Measurements from ENCODE around the gene STXBP1. TPM values are rescaled to one million over a fixed set of nuclear protein-coding genes. Genes with fewer than 3 reads are reported as not detected.
A peak's percentile ranks its signal among the peaks of the same experiment; 100 is the strongest.

Gene STXBP1
- total and polyA plus RNA-seq, 2 experiments from 2014 or later, result 48.6 to 50.4 TPM

DNA sequence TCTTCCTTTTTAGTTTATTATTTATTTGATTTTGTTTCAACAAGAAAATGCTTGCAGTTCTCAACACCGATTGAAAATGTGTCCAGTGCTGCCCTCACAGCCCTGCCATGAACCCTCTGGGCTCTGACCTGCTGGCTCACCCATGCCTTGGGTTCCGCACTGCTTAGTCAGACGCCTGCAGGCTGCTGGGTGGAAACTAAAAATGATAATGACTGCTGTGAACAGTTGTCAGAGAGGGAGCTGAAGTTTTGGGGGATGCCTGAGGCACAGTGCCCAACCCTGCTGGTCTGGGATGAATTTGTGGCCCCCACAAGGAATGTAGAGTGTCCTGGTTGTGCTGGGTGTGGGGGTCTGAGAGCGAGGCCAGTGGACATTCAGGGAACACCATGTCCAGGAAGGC is 72.5 kb downstream of the STXBP1 start:
- Histone ChIP-seq H3K4me3 (no peak overlapping the region), H3K79me2 (replicated peaks; ENCODE audit: insufficient read depth) (no peaks in the 10 kb centered on the region), H4K20me1 (replicated peaks; ENCODE audit: insufficient read depth) (0 out of 2 replicates have a peak, but pooled peaks cover 3% of the 10 kb centered on the region), H3K27me3 (ENCODE audit: insufficient read depth) (no peaks in the 10 kb centered on the region), H3K4me1 (ENCODE audit: insufficient read depth) (no peaks in the 10 kb centered on the region), H3K4me2 (no peak overlapping the region), H3F3A (replicated peaks; ENCODE audit: low read depth) (no peaks in the 10 kb centered on the region), H3K27ac (ENCODE audit: low read depth) (peak overlapping the region; percentile 15; the same call in 1 of the 2 replicates), H2AFZ (no peak overlapping the region), H3K9me2 (ENCODE audit: insufficient read depth) (peaks cover 3% of the 10 kb centered on the region; the same call in 1 of the 2 replicates), H3K36me3 (ENCODE audit: insufficient read depth) (peaks cover 5% of the 10 kb centered on the region; the same call in 1 of the 2 replicates)
- Mint-ChIP-seq H3K4me1 (no peaks in the 10 kb centered on the region), H3K27ac (no peak overlapping the region), H3K36me3 (ENCODE audit: low read depth) (peaks cover 31% of the 10 kb centered on the region), H3K9me3 (no peaks in the 10 kb centered on the region), H3K27me3 (ENCODE audit: insufficient read depth, low read depth, poor library complexity) (peaks cover 2% of the 10 kb centered on the region), H3K4me3 (no peak overlapping the region)
- DNase-seq (ENCODE audit: low spot score), result no peak
- TF ChIP-seq NANOG (IDR thresholded peaks at IDR 0.05; ENCODE audit: borderline replicate concordance) (no peak), EZH2 (IDR thresholded peaks at IDR 0.05; ENCODE audit: low read depth, unreplicated experiment) (no peak), ZNF114 (CRISPR knock-in tag; IDR thresholded peaks at IDR 0.05) (no peak), JUNB (IDR thresholded peaks at IDR 0.05; ENCODE audit: unreplicated experiment) (no peak), POLR2AphosphoS5 (IDR thresholded peaks at IDR 0.05; ENCODE audit: low read depth) (no peak), CREB1 (CRISPR knock-in tag; IDR thresholded peaks at IDR 0.05; ENCODE audit: low read depth) (no peak), STAT1 (IDR thresholded peaks at IDR 0.05; ENCODE audit: unreplicated experiment) (no peak), ZNF331 (CRISPR knock-in tag; IDR thresholded peaks at IDR 0.05; ENCODE audit: low read depth) (no peak), EZH2phosphoT487 (IDR thresholded peaks at IDR 0.05; ENCODE audit: unreplicated experiment) (no peak)
- TF ChIP-seq, protein P1, sequence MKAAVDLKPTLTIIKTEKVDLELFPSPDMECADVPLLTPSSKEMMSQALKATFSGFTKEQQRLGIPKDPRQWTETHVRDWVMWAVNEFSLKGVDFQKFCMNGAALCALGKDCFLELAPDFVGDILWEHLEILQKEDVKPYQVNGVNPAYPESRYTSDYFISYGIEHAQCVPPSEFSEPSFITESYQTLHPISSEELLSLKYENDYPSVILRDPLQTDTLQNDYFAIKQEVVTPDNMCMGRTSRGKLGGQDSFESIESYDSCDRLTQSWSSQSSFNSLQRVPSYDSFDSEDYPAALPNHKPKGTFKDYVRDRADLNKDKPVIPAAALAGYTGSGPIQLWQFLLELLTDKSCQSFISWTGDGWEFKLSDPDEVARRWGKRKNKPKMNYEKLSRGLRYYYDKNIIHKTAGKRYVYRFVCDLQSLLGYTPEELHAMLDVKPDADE (IDR thresholded peaks at IDR 0.05), result no peak
- TF ChIP-seq, protein P2, sequence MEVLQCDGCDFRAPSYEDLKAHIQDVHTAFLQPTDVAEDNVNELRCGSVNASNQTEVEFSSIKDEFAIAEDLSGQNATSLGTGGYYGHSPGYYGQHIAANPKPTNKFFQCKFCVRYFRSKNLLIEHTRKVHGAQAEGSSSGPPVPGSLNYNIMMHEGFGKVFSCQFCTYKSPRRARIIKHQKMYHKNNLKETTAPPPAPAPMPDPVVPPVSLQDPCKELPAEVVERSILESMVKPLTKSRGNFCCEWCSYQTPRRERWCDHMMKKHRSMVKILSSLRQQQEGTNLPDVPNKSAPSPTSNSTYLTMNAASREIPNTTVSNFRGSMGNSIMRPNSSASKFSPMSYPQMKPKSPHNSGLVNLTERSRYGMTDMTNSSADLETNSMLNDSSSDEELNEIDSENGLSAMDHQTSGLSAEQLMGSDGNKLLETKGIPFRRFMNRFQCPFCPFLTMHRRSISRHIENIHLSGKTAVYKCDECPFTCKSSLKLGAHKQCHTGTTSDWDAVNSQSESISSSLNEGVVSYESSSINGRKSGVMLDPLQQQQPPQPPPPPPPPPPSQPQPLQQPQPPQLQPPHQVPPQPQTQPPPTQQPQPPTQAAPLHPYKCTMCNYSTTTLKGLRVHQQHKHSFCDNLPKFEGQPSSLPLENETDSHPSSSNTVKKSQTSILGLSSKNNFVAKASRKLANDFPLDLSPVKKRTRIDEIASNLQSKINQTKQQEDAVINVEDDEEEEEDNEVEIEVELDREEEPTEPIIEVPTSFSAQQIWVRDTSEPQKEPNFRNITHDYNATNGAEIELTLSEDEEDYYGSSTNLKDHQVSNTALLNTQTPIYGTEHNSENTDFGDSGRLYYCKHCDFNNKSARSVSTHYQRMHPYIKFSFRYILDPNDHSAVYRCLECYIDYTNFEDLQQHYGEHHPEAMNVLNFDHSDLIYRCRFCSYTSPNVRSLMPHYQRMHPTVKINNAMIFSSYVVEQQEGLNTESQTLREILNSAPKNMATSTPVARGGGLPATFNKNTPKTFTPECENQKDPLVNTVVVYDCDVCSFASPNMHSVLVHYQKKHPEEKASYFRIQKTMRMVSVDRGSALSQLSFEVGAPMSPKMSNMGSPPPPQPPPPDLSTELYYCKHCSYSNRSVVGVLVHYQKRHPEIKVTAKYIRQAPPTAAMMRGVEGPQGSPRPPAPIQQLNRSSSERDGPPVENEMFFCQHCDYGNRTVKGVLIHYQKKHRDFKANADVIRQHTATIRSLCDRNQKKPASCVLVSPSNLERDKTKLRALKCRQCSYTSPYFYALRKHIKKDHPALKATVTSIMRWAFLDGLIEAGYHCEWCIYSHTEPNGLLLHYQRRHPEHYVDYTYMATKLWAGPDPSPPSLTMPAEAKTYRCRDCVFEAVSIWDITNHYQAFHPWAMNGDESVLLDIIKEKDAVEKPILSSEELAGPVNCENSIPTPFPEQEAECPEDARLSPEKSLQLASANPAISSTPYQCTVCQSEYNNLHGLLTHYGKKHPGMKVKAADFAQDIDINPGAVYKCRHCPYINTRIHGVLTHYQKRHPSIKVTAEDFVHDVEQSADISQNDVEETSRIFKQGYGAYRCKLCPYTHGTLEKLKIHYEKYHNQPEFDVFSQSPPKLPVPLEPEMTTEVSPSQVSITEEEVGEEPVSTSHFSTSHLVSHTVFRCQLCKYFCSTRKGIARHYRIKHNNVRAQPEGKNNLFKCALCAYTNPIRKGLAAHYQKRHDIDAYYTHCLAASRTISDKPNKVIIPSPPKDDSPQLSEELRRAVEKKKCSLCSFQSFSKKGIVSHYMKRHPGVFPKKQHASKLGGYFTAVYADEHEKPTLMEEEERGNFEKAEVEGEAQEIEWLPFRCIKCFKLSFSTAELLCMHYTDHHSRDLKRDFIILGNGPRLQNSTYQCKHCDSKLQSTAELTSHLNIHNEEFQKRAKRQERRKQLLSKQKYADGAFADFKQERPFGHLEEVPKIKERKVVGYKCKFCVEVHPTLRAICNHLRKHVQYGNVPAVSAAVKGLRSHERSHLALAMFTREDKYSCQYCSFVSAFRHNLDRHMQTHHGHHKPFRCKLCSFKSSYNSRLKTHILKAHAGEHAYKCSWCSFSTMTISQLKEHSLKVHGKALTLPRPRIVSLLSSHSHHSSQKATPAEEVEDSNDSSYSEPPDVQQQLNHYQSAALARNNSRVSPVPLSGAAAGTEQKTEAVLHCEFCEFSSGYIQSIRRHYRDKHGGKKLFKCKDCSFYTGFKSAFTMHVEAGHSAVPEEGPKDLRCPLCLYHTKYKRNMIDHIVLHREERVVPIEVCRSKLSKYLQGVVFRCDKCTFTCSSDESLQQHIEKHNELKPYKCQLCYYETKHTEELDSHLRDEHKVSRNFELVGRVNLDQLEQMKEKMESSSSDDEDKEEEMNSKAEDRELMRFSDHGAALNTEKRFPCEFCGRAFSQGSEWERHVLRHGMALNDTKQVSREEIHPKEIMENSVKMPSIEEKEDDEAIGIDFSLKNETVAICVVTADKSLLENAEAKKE (CRISPR knock-in tag; IDR thresholded peaks at IDR 0.05), result no peak
- TF ChIP-seq, protein P3, sequence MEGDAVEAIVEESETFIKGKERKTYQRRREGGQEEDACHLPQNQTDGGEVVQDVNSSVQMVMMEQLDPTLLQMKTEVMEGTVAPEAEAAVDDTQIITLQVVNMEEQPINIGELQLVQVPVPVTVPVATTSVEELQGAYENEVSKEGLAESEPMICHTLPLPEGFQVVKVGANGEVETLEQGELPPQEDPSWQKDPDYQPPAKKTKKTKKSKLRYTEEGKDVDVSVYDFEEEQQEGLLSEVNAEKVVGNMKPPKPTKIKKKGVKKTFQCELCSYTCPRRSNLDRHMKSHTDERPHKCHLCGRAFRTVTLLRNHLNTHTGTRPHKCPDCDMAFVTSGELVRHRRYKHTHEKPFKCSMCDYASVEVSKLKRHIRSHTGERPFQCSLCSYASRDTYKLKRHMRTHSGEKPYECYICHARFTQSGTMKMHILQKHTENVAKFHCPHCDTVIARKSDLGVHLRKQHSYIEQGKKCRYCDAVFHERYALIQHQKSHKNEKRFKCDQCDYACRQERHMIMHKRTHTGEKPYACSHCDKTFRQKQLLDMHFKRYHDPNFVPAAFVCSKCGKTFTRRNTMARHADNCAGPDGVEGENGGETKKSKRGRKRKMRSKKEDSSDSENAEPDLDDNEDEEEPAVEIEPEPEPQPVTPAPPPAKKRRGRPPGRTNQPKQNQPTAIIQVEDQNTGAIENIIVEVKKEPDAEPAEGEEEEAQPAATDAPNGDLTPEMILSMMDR (conservative IDR thresholded peaks at IDR 0.05; ENCODE audit: low read depth in 2 of 2), result no peak
- TF ChIP-seq, protein P4, sequence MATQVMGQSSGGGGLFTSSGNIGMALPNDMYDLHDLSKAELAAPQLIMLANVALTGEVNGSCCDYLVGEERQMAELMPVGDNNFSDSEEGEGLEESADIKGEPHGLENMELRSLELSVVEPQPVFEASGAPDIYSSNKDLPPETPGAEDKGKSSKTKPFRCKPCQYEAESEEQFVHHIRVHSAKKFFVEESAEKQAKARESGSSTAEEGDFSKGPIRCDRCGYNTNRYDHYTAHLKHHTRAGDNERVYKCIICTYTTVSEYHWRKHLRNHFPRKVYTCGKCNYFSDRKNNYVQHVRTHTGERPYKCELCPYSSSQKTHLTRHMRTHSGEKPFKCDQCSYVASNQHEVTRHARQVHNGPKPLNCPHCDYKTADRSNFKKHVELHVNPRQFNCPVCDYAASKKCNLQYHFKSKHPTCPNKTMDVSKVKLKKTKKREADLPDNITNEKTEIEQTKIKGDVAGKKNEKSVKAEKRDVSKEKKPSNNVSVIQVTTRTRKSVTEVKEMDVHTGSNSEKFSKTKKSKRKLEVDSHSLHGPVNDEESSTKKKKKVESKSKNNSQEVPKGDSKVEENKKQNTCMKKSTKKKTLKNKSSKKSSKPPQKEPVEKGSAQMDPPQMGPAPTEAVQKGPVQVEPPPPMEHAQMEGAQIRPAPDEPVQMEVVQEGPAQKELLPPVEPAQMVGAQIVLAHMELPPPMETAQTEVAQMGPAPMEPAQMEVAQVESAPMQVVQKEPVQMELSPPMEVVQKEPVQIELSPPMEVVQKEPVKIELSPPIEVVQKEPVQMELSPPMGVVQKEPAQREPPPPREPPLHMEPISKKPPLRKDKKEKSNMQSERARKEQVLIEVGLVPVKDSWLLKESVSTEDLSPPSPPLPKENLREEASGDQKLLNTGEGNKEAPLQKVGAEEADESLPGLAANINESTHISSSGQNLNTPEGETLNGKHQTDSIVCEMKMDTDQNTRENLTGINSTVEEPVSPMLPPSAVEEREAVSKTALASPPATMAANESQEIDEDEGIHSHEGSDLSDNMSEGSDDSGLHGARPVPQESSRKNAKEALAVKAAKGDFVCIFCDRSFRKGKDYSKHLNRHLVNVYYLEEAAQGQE (IDR thresholded peaks at IDR 0.05; ENCODE audit: unreplicated experiment), result no peak
- ATAC-seq, result no peak

All from GM23338 (cell line).